Ureter (tissue), 1 donor: ENCODE measurements around the gene DIP2C. TPM values are rescaled to one million over a fixed set of nuclear protein-coding genes. Genes with fewer than 3 reads are reported as not detected.
"Not testable (repeated sequence)": the region's sequence is repeated elsewhere in the genome, so short reads cannot be mapped to it uniquely, and the experiment has no call there.

Source experiments
- DNase-seq: peaks from one replicate; pipeline ENCODE4 v3.0.0-alpha.2; 2020; ENCODE audit warnings: low spot score
- total RNA-seq: library from RNA; stranded (reverse); gene quantifications from one replicate; pipeline ENCODE4 v1.2.4, GENCODE V29; 2023
- donor health status: DM: yes; HTN: yes; CAD: no.

DIP2C gene
- total RNA-seq, 1 donor from 2014 or later = 26.8 TPM

GRCh38 chr10:418226-418625 is 271.2 kb downstream of the DIP2C start:
- no peak for DNase-seq

- no peak for DNase-seq
Measured at GRCh38 chr10:416091-416515, 273.4 kb downstream of the DIP2C start.

GRCh38 chr10:413662-414071 is 275.8 kb downstream of the DIP2C start:
- no peak for DNase-seq

GRCh38 chr10:412109-412508 is 277.4 kb downstream of the DIP2C start:
- DNase-seq = no peak

- DNase-seq = no peak
Measured at GRCh38 chr10:411603-412002, 277.9 kb downstream of the DIP2C start.

- DNase-seq = no peak
Measured at GRCh38 chr10:409408-410040, 279.9 kb downstream of the DIP2C start.

GRCh38 chr10:408236-408635 is 281.2 kb downstream of the DIP2C start:
- DNase-seq = no peak

GRCh38 chr10:406976-407375 is 282.5 kb downstream of the DIP2C start:
- DNase-seq = no peak

GRCh38 chr10:405648-406047 is 283.8 kb downstream of the DIP2C start:
- peak; percentile 36 for DNase-seq

GRCh38 chr10:404991-405390 is 284.5 kb downstream of the DIP2C start:
- no peak for DNase-seq

GRCh38 chr10:404346-404745 is 285.1 kb downstream of the DIP2C start:
- no peak for DNase-seq

GRCh38 chr10:398954-399353 is 290.5 kb downstream of the DIP2C start:
- DNase-seq = no peak

GRCh38 chr10:397321-398068 is 292.0 kb downstream of the DIP2C start:
- no peak for DNase-seq

GRCh38 chr10:396535-397220 is 292.8 kb downstream of the DIP2C start:
- DNase-seq = no peak

GRCh38 chr10:396107-396506 is 293.4 kb downstream of the DIP2C start:
- no peak for DNase-seq

- no peak for DNase-seq
Measured at GRCh38 chr10:395665-396064, 293.8 kb downstream of the DIP2C start.

- DNase-seq = not testable (repeated sequence)
Measured at GRCh38 chr10:394439-395101, 294.9 kb downstream of the DIP2C start.

GRCh38 chr10:393787-394438 is 295.6 kb downstream of the DIP2C start:
- DNase-seq = no peak

- no peak for DNase-seq
Measured at GRCh38 chr10:393106-393745, 296.2 kb downstream of the DIP2C start.

- no peak for DNase-seq
Measured at GRCh38 chr10:392705-393037, 296.8 kb downstream of the DIP2C start.
